Measurements from ENCODE around the gene FOSB. TPM values are rescaled to one million over a fixed set of nuclear protein-coding genes. Genes with fewer than 3 reads are reported as not detected.

The FOSB gene
- total RNA-seq, 2 donors from 2014 or later: 17.8 to 19.7 TPM

- DNase-seq (ENCODE audit: low spot score): peak; percentile 95
- H3K36me3 ChIP-seq: no peaks in the 10 kb centered on the region
- H3K4me3 ChIP-seq: peak overlapping the region; percentile 42 to 55
- H3K4me1 ChIP-seq: peaks cover 0 to 45% of the 10 kb centered on the region in 2 donors
- H3K9me3 ChIP-seq: no peaks in the 10 kb centered on the region
- peak overlapping the region; percentile 95 to 97 for H3K27ac ChIP-seq
- H3K27me3 ChIP-seq: no peaks in the 10 kb centered on the region
- TF ChIP-seq, protein P1, sequence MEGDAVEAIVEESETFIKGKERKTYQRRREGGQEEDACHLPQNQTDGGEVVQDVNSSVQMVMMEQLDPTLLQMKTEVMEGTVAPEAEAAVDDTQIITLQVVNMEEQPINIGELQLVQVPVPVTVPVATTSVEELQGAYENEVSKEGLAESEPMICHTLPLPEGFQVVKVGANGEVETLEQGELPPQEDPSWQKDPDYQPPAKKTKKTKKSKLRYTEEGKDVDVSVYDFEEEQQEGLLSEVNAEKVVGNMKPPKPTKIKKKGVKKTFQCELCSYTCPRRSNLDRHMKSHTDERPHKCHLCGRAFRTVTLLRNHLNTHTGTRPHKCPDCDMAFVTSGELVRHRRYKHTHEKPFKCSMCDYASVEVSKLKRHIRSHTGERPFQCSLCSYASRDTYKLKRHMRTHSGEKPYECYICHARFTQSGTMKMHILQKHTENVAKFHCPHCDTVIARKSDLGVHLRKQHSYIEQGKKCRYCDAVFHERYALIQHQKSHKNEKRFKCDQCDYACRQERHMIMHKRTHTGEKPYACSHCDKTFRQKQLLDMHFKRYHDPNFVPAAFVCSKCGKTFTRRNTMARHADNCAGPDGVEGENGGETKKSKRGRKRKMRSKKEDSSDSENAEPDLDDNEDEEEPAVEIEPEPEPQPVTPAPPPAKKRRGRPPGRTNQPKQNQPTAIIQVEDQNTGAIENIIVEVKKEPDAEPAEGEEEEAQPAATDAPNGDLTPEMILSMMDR (IDR thresholded peaks at IDR 0.05): peak in 1 of 2 donors; percentile 12
Measured at GRCh38 chr19:45444318-45445041, 23.3 kb upstream of the FOSB start.

DNA sequence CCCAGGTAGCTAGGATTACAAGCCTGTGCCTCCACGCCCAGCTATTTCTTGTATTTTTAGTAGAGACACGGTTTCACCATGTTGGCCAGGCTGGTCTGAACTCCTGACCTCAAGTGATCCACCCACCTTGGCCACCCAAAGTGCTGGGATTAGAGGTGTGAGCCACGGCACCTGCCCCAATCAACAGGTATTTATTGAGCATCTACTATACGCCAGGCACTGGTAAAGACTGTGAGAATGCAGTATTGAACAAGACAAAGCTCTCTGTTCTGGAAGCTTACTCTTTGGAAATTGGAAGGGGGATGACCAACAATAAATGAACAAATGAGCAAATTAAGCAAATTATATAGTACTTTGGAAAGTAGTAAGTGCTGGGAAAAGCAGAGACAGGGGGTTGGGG is 22.7 kb upstream of the FOSB start:
- Histone ChIP-seq H3K27ac (peak overlapping the region in 1 of 2 donors; percentile 97), H3K36me3 (no peaks in the 10 kb centered on the region), H3K27me3 (no peaks in the 10 kb centered on the region), H3K4me1 (peaks cover 3 to 48% of the 10 kb centered on the region in 2 donors), H3K9me3 (no peaks in the 10 kb centered on the region), H3K4me3 (no peak overlapping the region)
- TF ChIP-seq, protein P1 (IDR thresholded peaks at IDR 0.05): no peak
- DNase-seq (ENCODE audit: low spot score): no peak

GRCh38 chr19:45446295-45446694 is 21.5 kb upstream of the FOSB start:
- no peak overlapping the region for H3K27ac ChIP-seq
- DNase-seq (ENCODE audit: low spot score): no peak

GRCh38 chr19:45446944-45447343 is 20.9 kb upstream of the FOSB start:
- Histone ChIP-seq H3K4me3 (no peak overlapping the region), H3K27ac (no peak overlapping the region), H3K9me3 (no peaks in the 10 kb centered on the region), H3K4me1 (peaks cover 4 to 47% of the 10 kb centered on the region in 2 donors), H3K27me3 (no peaks in the 10 kb centered on the region), H3K36me3 (no peaks in the 10 kb centered on the region)
- TF ChIP-seq, protein P1 (IDR thresholded peaks at IDR 0.05): no peak
- DNase-seq (ENCODE audit: low spot score): no peak

More at GRCh38 chr19:45446295-45446694, 21.5 kb upstream of the FOSB start:
- TF ChIP-seq, protein P1 (IDR thresholded peaks at IDR 0.05): peak in 1 of 2 donors; percentile 20
- Histone ChIP-seq H3K27me3 (no peaks in the 10 kb centered on the region), H3K4me3 (no peak overlapping the region), H3K4me1 (peaks cover 4 to 44% of the 10 kb centered on the region in 2 donors), H3K9me3 (no peaks in the 10 kb centered on the region), H3K36me3 (no peaks in the 10 kb centered on the region)

- DNase-seq (ENCODE audit: low spot score): no peak
- Histone ChIP-seq H3K27me3 (no peaks in the 10 kb centered on the region), H3K9me3 (no peaks in the 10 kb centered on the region), H3K4me1 (peaks cover 4 to 40% of the 10 kb centered on the region in 2 donors), H3K4me3 (no peak overlapping the region), H3K36me3 (no peaks in the 10 kb centered on the region), H3K27ac (no peak overlapping the region)
- TF ChIP-seq, protein P1 (IDR thresholded peaks at IDR 0.05): no peak
Measured at GRCh38 chr19:45448425-45448756, 19.4 kb upstream of the FOSB start.

DNA sequence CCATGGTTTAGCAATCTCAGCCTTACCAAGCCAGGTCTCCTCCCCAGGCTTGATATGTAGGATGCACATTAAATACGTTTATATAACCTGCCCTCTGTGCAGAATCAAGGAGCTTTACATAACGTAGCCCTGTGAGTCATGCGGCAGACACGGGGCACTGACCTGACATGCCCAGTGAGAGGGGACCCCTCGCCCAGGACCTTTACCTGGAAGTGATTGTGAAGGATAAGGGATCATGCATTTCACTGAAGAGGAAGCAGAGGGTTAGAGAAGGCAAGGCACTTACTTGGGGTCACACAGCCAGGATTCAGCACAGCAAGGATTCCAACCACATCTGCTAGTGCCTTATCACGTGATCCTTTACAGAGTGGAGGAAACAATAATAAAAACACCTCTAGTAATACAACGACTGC is 18.9 kb upstream of the FOSB start:
- no peak for DNase-seq (ENCODE audit: low spot score)
- no peaks in the 10 kb centered on the region for H3K9me3 ChIP-seq
- no peaks in the 10 kb centered on the region for H3K36me3 ChIP-seq
- peaks cover 4 to 36% of the 10 kb centered on the region in 2 donors for H3K4me1 ChIP-seq
- no peak overlapping the region for H3K27ac ChIP-seq
- no peaks in the 10 kb centered on the region for H3K27me3 ChIP-seq
- no peak overlapping the region for H3K4me3 ChIP-seq
- TF ChIP-seq, protein P1 (IDR thresholded peaks at IDR 0.05): no peak

All from right atrium auricular region (tissue), 2 donors.